ENCODE data around the gene ASPDH. TPM values are rescaled to one million over a fixed set of nuclear protein-coding genes. Genes with fewer than 3 reads are reported as not detected.
A peak's percentile ranks its signal among the peaks of the same experiment; 100 is the strongest.

Gene ASPDH
- total RNA-seq, 1 experiment from 2014 or later = not detected

- Histone ChIP-seq H3K27me3 (ENCODE audit: control insufficient read depth, insufficient read depth, low read length) (no peaks in the 10 kb centered on the region), H3K9me3 (ENCODE audit: control insufficient read depth, insufficient read depth, low read depth, low read length) (no peaks in the 10 kb centered on the region), H3K4me3 (ENCODE audit: low read depth in 2 of 2, low read length in 2 of 2) (no peak overlapping the region), H3K4me1 (ENCODE audit: control insufficient read depth, insufficient read depth, low read length) (peaks cover 6% of the 10 kb centered on the region), H3K27ac (ENCODE audit: low read length) (no peak overlapping the region), H3K36me3 (ENCODE audit: control insufficient read depth, insufficient read depth, low read length) (no peaks in the 10 kb centered on the region)
- intact Hi-C loops (cut with micrococcal nuclease; ENCODE audit: unreplicated experiment) (no loop called here), in situ Hi-C loops (cut with HindIII; ENCODE audit: low pct_unique_long_range_greater_than_20kb, low sequenced_read_pairs) (no loop called here)
- ChIA-PET CTCF (no interaction called here), POLR2A (no interaction called here)
- TF ChIP-seq REST (IDR thresholded peaks at IDR 0.05; ENCODE audit: insufficient read depth in 1 of 2, low read depth in 2 of 2, low read length in 1 of 2) = no peak
- TF ChIP-seq TCF7L2 (IDR thresholded peaks at IDR 0.05; ENCODE audit: low read depth, low read length) = no peak
- no peak for TF ChIP-seq SIN3A (IDR thresholded peaks at IDR 0.05; ENCODE audit: borderline replicate concordance, insufficient read depth, low read depth, low read length)
- TF ChIP-seq, protein P1, sequence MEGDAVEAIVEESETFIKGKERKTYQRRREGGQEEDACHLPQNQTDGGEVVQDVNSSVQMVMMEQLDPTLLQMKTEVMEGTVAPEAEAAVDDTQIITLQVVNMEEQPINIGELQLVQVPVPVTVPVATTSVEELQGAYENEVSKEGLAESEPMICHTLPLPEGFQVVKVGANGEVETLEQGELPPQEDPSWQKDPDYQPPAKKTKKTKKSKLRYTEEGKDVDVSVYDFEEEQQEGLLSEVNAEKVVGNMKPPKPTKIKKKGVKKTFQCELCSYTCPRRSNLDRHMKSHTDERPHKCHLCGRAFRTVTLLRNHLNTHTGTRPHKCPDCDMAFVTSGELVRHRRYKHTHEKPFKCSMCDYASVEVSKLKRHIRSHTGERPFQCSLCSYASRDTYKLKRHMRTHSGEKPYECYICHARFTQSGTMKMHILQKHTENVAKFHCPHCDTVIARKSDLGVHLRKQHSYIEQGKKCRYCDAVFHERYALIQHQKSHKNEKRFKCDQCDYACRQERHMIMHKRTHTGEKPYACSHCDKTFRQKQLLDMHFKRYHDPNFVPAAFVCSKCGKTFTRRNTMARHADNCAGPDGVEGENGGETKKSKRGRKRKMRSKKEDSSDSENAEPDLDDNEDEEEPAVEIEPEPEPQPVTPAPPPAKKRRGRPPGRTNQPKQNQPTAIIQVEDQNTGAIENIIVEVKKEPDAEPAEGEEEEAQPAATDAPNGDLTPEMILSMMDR (IDR thresholded peaks at IDR 0.05) = no peak
- no peak for TF ChIP-seq POLR2AphosphoS5 (IDR thresholded peaks at IDR 0.05; ENCODE audit: low read depth, low read length)
- ATAC-seq = peak; percentile 72
- BruUV-seq (replicated peaks) = no TSS peak
- DNase-seq (ENCODE audit: low read depth, low spot score) = no peak
These were observed 17.3 kb downstream of the ASPDH start for GRCh38 chr19:50496189-50497021.

DNA sequence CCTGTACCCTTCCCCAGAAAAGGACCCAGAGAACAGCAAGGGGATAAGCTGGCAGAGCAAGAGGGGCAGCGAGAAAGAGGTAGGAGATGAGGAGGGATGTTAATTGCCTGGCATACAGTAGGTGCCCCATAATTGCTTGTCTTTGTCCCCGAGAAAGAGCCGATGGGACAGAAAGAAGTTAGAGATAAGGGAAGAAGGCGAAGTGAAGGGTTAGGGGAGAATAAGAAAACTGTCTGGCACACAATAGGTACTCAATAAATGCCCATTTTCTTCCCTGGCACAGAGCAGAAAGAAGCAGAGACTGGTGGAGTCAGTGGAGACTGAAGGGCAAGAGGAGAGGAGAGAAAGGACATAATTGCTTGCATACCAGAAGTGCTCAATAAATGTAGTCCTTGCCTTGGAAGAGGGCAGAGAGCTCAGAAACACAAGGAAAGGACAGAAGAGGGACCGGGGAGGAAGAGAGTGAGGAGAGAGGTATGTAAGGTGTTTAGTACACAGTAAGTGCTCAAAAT is 18.6 kb downstream of the ASPDH start:
- Histone ChIP-seq H3K4me1 (ENCODE audit: control insufficient read depth, insufficient read depth, low read length) (no peaks in the 10 kb centered on the region), H3K27me3 (ENCODE audit: control insufficient read depth, insufficient read depth, low read length) (no peaks in the 10 kb centered on the region), H3K4me3 (ENCODE audit: low read depth in 2 of 2, low read length in 2 of 2) (no peak overlapping the region), H3K36me3 (ENCODE audit: control insufficient read depth, insufficient read depth, low read length) (no peaks in the 10 kb centered on the region), H3K27ac (ENCODE audit: low read length) (no peak overlapping the region), H3K9me3 (ENCODE audit: control insufficient read depth, insufficient read depth, low read depth, low read length) (no peaks in the 10 kb centered on the region)
- in situ Hi-C loops (cut with HindIII; ENCODE audit: low pct_unique_long_range_greater_than_20kb, low sequenced_read_pairs) = no loop called here
- DNase-seq (ENCODE audit: low read depth, low spot score) (no peak), ATAC-seq (no peak)
- TF ChIP-seq REST (IDR thresholded peaks at IDR 0.05; ENCODE audit: insufficient read depth in 1 of 2, low read depth in 2 of 2, low read length in 1 of 2) (no peak), TCF7L2 (IDR thresholded peaks at IDR 0.05; ENCODE audit: low read depth, low read length) (no peak), SIN3A (IDR thresholded peaks at IDR 0.05; ENCODE audit: borderline replicate concordance, insufficient read depth, low read depth, low read length) (no peak), POLR2AphosphoS5 (IDR thresholded peaks at IDR 0.05; ENCODE audit: low read depth, low read length) (no peak)
- TF ChIP-seq, protein P1 (IDR thresholded peaks at IDR 0.05) = no peak
- BruUV-seq (replicated peaks) = no TSS peak
- intact Hi-C loops (cut with micrococcal nuclease; ENCODE audit: unreplicated experiment) = no loop called here
- ChIA-PET POLR2A (no interaction called here), CTCF (no interaction called here)

Measured in Panc1 (cell line).